IPS-15b (cell line): ENCODE measurements around the gene CKLF.

Experiments
- H3K27me3 ChIP-seq: one replicate; pipeline ENCODE4 v1.6.1; 2013; ENCODE audit warnings: low read length; ENCODE audit not compliant: control insufficient read depth, insufficient read depth
- H3K36me3 ChIP-seq: one replicate; pipeline ENCODE4 v1.6.1; 2013; ENCODE audit warnings: low read length; ENCODE audit not compliant: control insufficient read depth, insufficient read depth
- H3K4me1 ChIP-seq: one replicate; pipeline ENCODE4 v1.6.1; 2013; ENCODE audit warnings: mild to moderate bottlenecking, low read length; ENCODE audit not compliant: control insufficient read depth, insufficient read depth
- H3K4me3 ChIP-seq: one replicate; pipeline ENCODE4 v1.5.1; 2013; ENCODE audit warnings: low read depth, low read length
- H3K9ac ChIP-seq: one replicate; pipeline ENCODE4 v1.6.1; 2013; ENCODE audit warnings: low read depth, mild to moderate bottlenecking, low read length
- H3K9me3 ChIP-seq: one replicate; pipeline ENCODE4 v1.6.1; 2013; ENCODE audit warnings: mild to moderate bottlenecking, low read length; ENCODE audit not compliant: control insufficient read depth, insufficient read depth

CKLF gene

GRCh38 chr16:66578651-66579531 lies 26.5 kb downstream of the CKLF start, which contains the start of gene CMTM2:
Gene CMTM2, plus strand, starts transcription at chr16:66579463. Its CDS starts 145 bp downstream, at chr16:66579608.
- Histone ChIP-seq H3K4me1 (peaks cover 8% of the 10 kb centered on the region), H3K9me3 (no peaks in the 10 kb centered on the region), H3K4me3 (peak within 1 kb of the TSS; percentile 50), H3K9ac (no peak within 1 kb of the TSS), H3K36me3 (no peaks in the 10 kb centered on the region), H3K27me3 (peaks cover 51% of the 10 kb centered on the region)

- no peak overlapping the region for H3K9ac ChIP-seq
Measured at GRCh38 chr16:66580605-66581209, 28.3 kb downstream of the CKLF start.

GRCh38 chr16:66581246-66581952 lies 29.0 kb downstream of the CKLF start:
- Histone ChIP-seq H3K27me3 (peaks cover 47% of the 10 kb centered on the region), H3K9me3 (no peaks in the 10 kb centered on the region), H3K36me3 (no peaks in the 10 kb centered on the region), H3K9ac (no peak overlapping the region), H3K4me1 (peaks cover 8% of the 10 kb centered on the region), H3K4me3 (no peak overlapping the region)

More at GRCh38 chr16:66580605-66581209, 28.3 kb downstream of the CKLF start:
- Histone ChIP-seq H3K36me3 (no peaks in the 10 kb centered on the region), H3K27me3 (peaks cover 47% of the 10 kb centered on the region), H3K9me3 (no peaks in the 10 kb centered on the region), H3K4me1 (peaks cover 8% of the 10 kb centered on the region), H3K4me3 (no peak overlapping the region)

GRCh38 chr16:66585481-66586239 lies 33.3 kb downstream of the CKLF start:
- Histone ChIP-seq H3K9ac (no peak overlapping the region), H3K36me3 (no peaks in the 10 kb centered on the region), H3K9me3 (no peaks in the 10 kb centered on the region), H3K4me1 (peaks cover 5% of the 10 kb centered on the region), H3K27me3 (peaks cover 7% of the 10 kb centered on the region), H3K4me3 (no peak overlapping the region)

- Histone ChIP-seq H3K4me3 (no peak overlapping the region), H3K9me3 (no peaks in the 10 kb centered on the region), H3K27me3 (no peaks in the 10 kb centered on the region), H3K36me3 (no peaks in the 10 kb centered on the region), H3K4me1 (no peaks in the 10 kb centered on the region), H3K9ac (no peak overlapping the region)
Measured at GRCh38 chr16:66587881-66588600, 35.7 kb downstream of the CKLF start.

GRCh38 chr16:66588981-66589713 lies 36.8 kb downstream of the CKLF start:
- Histone ChIP-seq H3K4me1 (no peaks in the 10 kb centered on the region), H3K27me3 (no peaks in the 10 kb centered on the region), H3K9ac (no peak overlapping the region), H3K4me3 (no peak overlapping the region), H3K9me3 (no peaks in the 10 kb centered on the region), H3K36me3 (no peaks in the 10 kb centered on the region)

GRCh38 chr16:66590322-66590721 lies 37.9 kb downstream of the CKLF start:
- H3K9me3 ChIP-seq: no peaks in the 10 kb centered on the region
- H3K9ac ChIP-seq: no peak overlapping the region
- H3K27me3 ChIP-seq: no peaks in the 10 kb centered on the region
- H3K4me1 ChIP-seq: no peaks in the 10 kb centered on the region
- no peaks in the 10 kb centered on the region for H3K36me3 ChIP-seq
- no peak overlapping the region for H3K4me3 ChIP-seq

- Histone ChIP-seq H3K9ac (no peak overlapping the region), H3K36me3 (no peaks in the 10 kb centered on the region), H3K4me1 (no peaks in the 10 kb centered on the region)
Measured at GRCh38 chr16:66591018-66591417, 38.6 kb downstream of the CKLF start.

GRCh38 chr16:66592241-66592640 lies 39.9 kb downstream of the CKLF start:
- H3K27me3 ChIP-seq: no peaks in the 10 kb centered on the region
- H3K4me3 ChIP-seq: no peak overlapping the region
- H3K4me1 ChIP-seq: no peaks in the 10 kb centered on the region
- H3K36me3 ChIP-seq: no peaks in the 10 kb centered on the region
- H3K9ac ChIP-seq: no peak overlapping the region
- H3K9me3 ChIP-seq: no peaks in the 10 kb centered on the region

More at GRCh38 chr16:66591018-66591417, 38.6 kb downstream of the CKLF start:
- H3K9me3 ChIP-seq: no peaks in the 10 kb centered on the region
- H3K27me3 ChIP-seq: no peaks in the 10 kb centered on the region
- no peak overlapping the region for H3K4me3 ChIP-seq

GRCh38 chr16:66592814-66593213 lies 40.4 kb downstream of the CKLF start:
- Histone ChIP-seq H3K36me3 (no peaks in the 10 kb centered on the region), H3K4me1 (no peaks in the 10 kb centered on the region), H3K27me3 (no peaks in the 10 kb centered on the region), H3K4me3 (no peak overlapping the region), H3K9me3 (no peaks in the 10 kb centered on the region), H3K9ac (no peak overlapping the region)
